K562 (cell line): Measurements from ENCODE around the gene EYA3. TPM values are rescaled to one million over a fixed set of nuclear protein-coding genes. Genes with fewer than 3 reads are reported as not detected.

ENCODE experiments used
- ATAC-seq: fragments of 200-7000 bp; cut with Tn5 transposase; 3 replicates; pipeline ENCODE4 v1.9.1; 2020; ENCODE audit warnings: moderate library complexity
- BruUV-seq: library from RNA; stranded (reverse); fragments of 400-500 nt; replicated peaks from 2 replicates; lab custom pipeline; 2021; lab: Mats Ljungman, UMichigan
- CTCF ChIA-PET: fragments of 300-600 bp; formaldehyde crosslinking; extraction: SDS; loops from one replicate; lab custom pipeline; 2021; ENCODE audit warnings: low intra/inter-chr PET ratio; lab: Yijun Ruan, JAX
- POLR2A ChIA-PET: fragments of 300-600, 350-650 bp; sonication (Branson Sonifier 250); formaldehyde crosslinking; extraction: SDS; loops from one replicate; lab custom pipeline; 2021; ENCODE audit warnings: antibody characterized with exemption, inconsistent platforms; lab: Yijun Ruan, JAX
- DNase-seq, 4 experiments: peaks; one replicate each; pipeline versions ENCODE4 v3.0.0 to v3.0.0-alpha.2; 2011 to 2018; ENCODE audit warnings: low spot score in 3 of 4, mixed read lengths in 3 of 4; ENCODE audit errors: extremely low read depth in 1 of 4
- FAIRE-seq: peaks from 2 replicates; lab custom pipeline; 2011; peaks lifted over from hg19 to GRCh38; lab: Jason Lieb, UNC
- H2AFZ ChIP-seq: 2 replicates; pipeline ENCODE4 v1.6.0; 2011; ENCODE audit warnings: low read depth, low read length, control low read depth, inconsistent platforms
- H3K27ac ChIP-seq: fragments of 200-600 bp; 3 replicates; pipeline ENCODE4 v1.8.0; 2011; ENCODE audit warnings: low read depth, mild to moderate bottlenecking, control low read depth, inconsistent platforms, low read length, moderate library complexity, mixed read lengths; ENCODE audit errors: extremely low read depth
- H3K27me3 ChIP-seq, 2 experiments: fragments of 300-600 bp in 1 of 2; 2 replicates in 1 of 2; 3 replicates in 1 of 2; pipeline versions ENCODE4 v1.6.0 to v1.8.0; 2011; ENCODE audit warnings: inconsistent platforms in 2 of 2, low read length in 2 of 2, mild to moderate bottlenecking in 1 of 2, mixed read lengths in 1 of 2, moderate library complexity in 1 of 2; ENCODE audit not compliant: control insufficient read depth in 2 of 2, insufficient read depth in 2 of 2
- H3K36me3 ChIP-seq: fragments of 300-600 bp; 3 replicates; pipeline ENCODE4 v1.8.0; 2011; ENCODE audit warnings: mild to moderate bottlenecking, low read length, inconsistent platforms; ENCODE audit not compliant: control insufficient read depth, insufficient read depth
- H3K4me1 ChIP-seq, 2 experiments: fragments of 200-600 bp in 1 of 2; replicated peaks in 1 of 2; 2 replicates in 1 of 2; 3 replicates in 1 of 2; pipeline versions ENCODE4 v1.5.1 to v1.8.0; 2011; ENCODE audit warnings: inconsistent platforms in 2 of 2, low read length in 2 of 2, mild to moderate bottlenecking in 1 of 2, mixed read lengths in 1 of 2, moderate library complexity in 1 of 2; ENCODE audit not compliant: control insufficient read depth in 2 of 2, insufficient read depth in 2 of 2
- H3K4me2 ChIP-seq: 2 replicates; pipeline ENCODE4 v1.6.1; 2011; ENCODE audit warnings: low read length, control low read depth, inconsistent platforms, mixed read lengths; ENCODE audit not compliant: insufficient read depth
- H3K4me3 ChIP-seq: fragments of 200-600 bp; sonication (generic), shearing (Covaris generic); 2 replicates; pipeline ENCODE4 v1.5.1; 2016; ENCODE audit warnings: control low read depth, inconsistent platforms
- H3K79me2 ChIP-seq: fragments of 200-600 bp; 3 replicates; pipeline ENCODE4 v1.8.0; 2011; ENCODE audit warnings: low read length, inconsistent platforms; ENCODE audit not compliant: control insufficient read depth, insufficient read depth
- H3K9ac ChIP-seq, 2 experiments: 2 replicates each; pipeline versions ENCODE4 v1.6.0 to v1.6.1; 2011; ENCODE audit warnings: low read depth in 2 of 2, low read length in 2 of 2, control low read depth in 1 of 2, inconsistent platforms in 1 of 2, mild to moderate bottlenecking in 1 of 2, mixed read lengths in 1 of 2; ENCODE audit not compliant: insufficient read depth in 1 of 2
- H3K9me1 ChIP-seq: one replicate; pipeline ENCODE4 v1.6.0; 2011; ENCODE audit warnings: inconsistent platforms, mild to moderate bottlenecking, low read length, moderate library complexity; ENCODE audit not compliant: control insufficient read depth, insufficient read depth
- H3K9me3 ChIP-seq: replicated peaks from 2 replicates; pipeline ENCODE4 v1.5.1; 2011; ENCODE audit warnings: low read depth, low read length, inconsistent platforms; ENCODE audit not compliant: control insufficient read depth, insufficient read depth
- H4K20me1 ChIP-seq: replicated peaks from 2 replicates; pipeline ENCODE4 v1.6.1; 2011; ENCODE audit warnings: low read length, inconsistent platforms, mixed read lengths; ENCODE audit not compliant: control insufficient read depth, insufficient read depth
- ARID2 ChIP-seq: fragments of 450-650 bp; IDR thresholded peaks from 2 replicates; pipeline ENCODE4 v1.6.1; 2017; ENCODE audit warnings: antibody characterized with exemption, mild to moderate bottlenecking
- CHCHD3 ChIP-seq: fragments of 250-450 bp; sonication (Bioruptor Pico); IDR thresholded peaks from 2 replicates; pipeline ENCODE4 v2.1.2; 2022; ENCODE audit warnings: mild to moderate bottlenecking
- DIDO1 ChIP-seq: fragments of 450-650 bp; IDR thresholded peaks from 2 replicates; pipeline ENCODE4 v1.6.1; 2016; ENCODE audit warnings: low read depth, missing biosample characterization, missing genetic modification characterization
- FOXM1 ChIP-seq, 2 experiments: fragments of 450-650 bp in 1 of 2; sonication (generic) in 1 of 2; formaldehyde crosslinking in 1 of 2; IDR thresholded peaks; 2 replicates each; pipeline versions ENCODE4 v1.6.1 to v1.9.0; 2017 to 2022; ENCODE audit warnings: low read depth in 2 of 2, mild to moderate bottlenecking in 2 of 2, missing genetic modification reagents in 1 of 2, moderate library complexity in 1 of 2
- GATA2 ChIP-seq: sonication (generic); formaldehyde crosslinking; IDR thresholded peaks from 2 replicates; pipeline ENCODE4 v1.4.0; 2020; ENCODE audit warnings: mild to moderate bottlenecking, missing genetic modification reagents
- WHSC1 ChIP-seq: IDR thresholded peaks from one replicate; pipeline ENCODE4 v1.6.1; 2012; ENCODE audit warnings: low read length, control low read depth, inconsistent platforms
- ZC3H11A ChIP-seq: IDR thresholded peaks from 2 replicates; pipeline ENCODE4 v1.6.1; 2012; ENCODE audit warnings: low read depth, low read length, improper control_type of control experiment
- ZFPM2 ChIP-seq: fragments of 250-450 bp; sonication (Bioruptor Pico); IDR thresholded peaks from 2 replicates; pipeline ENCODE4 v1.5.1; 2022; ENCODE audit warnings: mild to moderate bottlenecking
- WGBS: fragments of 100-300 bp; shearing (Covaris generic); methylation state at CpG from one replicate; pipeline ENCODE4 v1.1.6; 2016; ENCODE audit warnings: low coverage, mixed read lengths; ENCODE audit not compliant: insufficient coverage; ENCODE audit errors: missing lambda C conversion rate; 5-methylcytosine and 5-hydroxymethylcytosine counted together
- in situ Hi-C: fragments of 300-500 bp; cut with MboI; formaldehyde crosslinking; loops from 4 replicates; pipeline ENCODE4 v1.15.0; 2018; ENCODE audit warnings: inconsistent platforms, mixed read lengths
- intact Hi-C: fragments of 100-400 bp; cut with micrococcal nuclease; formaldehyde crosslinking; loops from 2 replicates; pipeline ENCODE4 v1.14.2; 2022
- polyA plus RNA-seq, 8 experiments: library from polyadenylated mRNA; depleted of rRNA in 4 of 8; stranded (reverse) in 5 of 8; unstranded in 3 of 8; fragments of >200 nt; fragmentation: Nextera tagmentation in 2 of 8; fragmentation: Illumina TruSeq in 1 of 8; extraction: Ambion mirVana in 2 of 8; extraction: Trizol in 1 of 8; gene quantifications; 2 replicates each; pipeline versions ENCODE4 v1.2.1 to v1.2.3, GENCODE V29; 2011 to 2014; ENCODE audit warnings: inconsistent platforms in 1 of 8, missing spikeins in 1 of 8
- total RNA-seq, 7 experiments: library from RNA; depleted of rRNA in 6 of 7; stranded (reverse); fragments of >200 nt in 6 of 7; fragmentation: Illumina TruSeq in 2 of 7; extraction: Trizol in 2 of 7; gene quantifications; 2 replicates each; pipeline versions ENCODE4 v1.2.1 to v1.2.3, GENCODE V29; 2011 to 2021; ENCODE audit warnings: low replicate concordance in 1 of 7
- TF ChIP-seq, protein P1 (sequence below): sonication (generic); formaldehyde crosslinking; IDR thresholded peaks from 2 replicates; pipeline ENCODE4 v1.4.0; 2020; ENCODE audit warnings: mild to moderate bottlenecking, missing genetic modification reagents
- TF ChIP-seq, protein P2 (sequence below): fragments of 450-650 bp; IDR thresholded peaks from 2 replicates; pipeline ENCODE4 v1.6.1; 2018; ENCODE audit not compliant: partially characterized antibody
- TF ChIP-seq, protein P3 (sequence below): fragments of 450-650 bp; formaldehyde crosslinking; IDR thresholded peaks from 2 replicates; pipeline ENCODE4 v1.4.0; 2020; ENCODE audit warnings: mild to moderate bottlenecking, moderate library complexity

EYA3 gene
- total and polyA plus RNA-seq, 9 of the 15 experiments (the other 6 are each of a cell fraction or from before 2014, with no cell fraction given) = 21.7 to 64.0 (median 43.6) TPM

DNA sequence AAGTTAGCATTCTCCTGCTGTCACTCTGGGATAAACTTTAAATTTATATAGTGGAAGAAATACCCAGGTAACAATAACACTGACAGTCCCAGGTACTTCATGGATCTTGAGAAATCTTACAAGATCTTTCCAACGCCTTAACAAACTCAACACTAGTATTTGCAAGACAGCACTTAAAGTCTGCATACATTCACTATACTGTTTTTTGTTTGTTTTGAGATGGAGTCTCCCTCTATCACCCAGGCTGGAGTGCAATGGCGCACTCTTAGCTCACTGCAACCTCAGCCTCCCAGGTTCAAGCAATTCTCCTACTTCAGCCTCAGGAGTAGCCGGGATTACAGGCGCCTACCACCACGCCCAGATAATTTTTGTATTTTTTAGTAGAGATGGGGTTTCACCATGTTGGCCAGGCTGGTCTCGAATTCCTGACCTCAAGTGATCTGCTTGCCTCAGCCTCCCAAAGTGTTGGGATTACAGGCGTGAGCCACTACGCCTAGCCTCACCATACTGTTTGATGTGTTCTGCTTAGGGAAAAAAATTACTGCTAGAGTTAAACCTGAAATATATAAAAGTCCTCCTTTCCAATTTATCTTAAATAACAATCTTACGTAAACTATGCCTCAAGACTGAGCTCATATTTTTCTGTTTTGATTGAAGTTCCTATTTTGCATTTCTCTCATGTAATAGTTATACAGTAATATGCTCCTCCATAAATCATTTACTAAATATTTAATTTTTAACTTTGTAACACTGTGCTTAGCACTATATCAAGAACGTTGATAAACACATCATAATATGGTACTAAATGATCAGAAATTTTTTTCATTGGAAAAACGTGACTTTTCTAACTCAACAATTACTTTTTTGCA lies 17.5 kb downstream of the EYA3 start:
- Histone ChIP-seq H3K4me2 (no peak overlapping the region), H3K4me1 (peaks cover 0 to 18% of the 10 kb centered on the region in 2 experiments; a peak in 4 of 5 replicates), H3K9me1 (no peaks in the 10 kb centered on the region), H4K20me1 (no peaks in the 10 kb centered on the region), H3K9ac (no peak overlapping the region), H2AFZ (no peak overlapping the region), H3K27me3 (no peaks in the 10 kb centered on the region), H3K36me3 (peaks cover 17% of the 10 kb centered on the region), H3K9me3 (no peaks in the 10 kb centered on the region), H3K27ac (peak overlapping the region; percentile 13; the same call in 1 of the 3 replicates), H3K79me2 (peaks cover 95% of the 10 kb centered on the region), H3K4me3 (no peak overlapping the region)
- in situ Hi-C loops = no loop called here
- intact Hi-C loops = no loop called here
- FAIRE-seq = no peak
- BruUV-seq = no TSS peak
- CTCF ChIA-PET = no interaction called here
- WGBS = 69% methylated on average over 11 of the region's 11 CpGs
- no peak for DNase-seq
- peak; percentile 24 for ATAC-seq
- POLR2A ChIA-PET = interaction anchor here (0.7 to 1.5 kb wide), 5 partner anchors 8 to 84 kb away, joined by 3 to 5 read pairs (median 4); partner anchors contain the start of gene EYA3
- no peak for TF ChIP-seq ZC3H11A
- TF ChIP-seq GATA2 (CRISPR knock-in tag) = no peak
- no peak for TF ChIP-seq ARID2
- TF ChIP-seq WHSC1 = no peak
- TF ChIP-seq, protein P1, sequence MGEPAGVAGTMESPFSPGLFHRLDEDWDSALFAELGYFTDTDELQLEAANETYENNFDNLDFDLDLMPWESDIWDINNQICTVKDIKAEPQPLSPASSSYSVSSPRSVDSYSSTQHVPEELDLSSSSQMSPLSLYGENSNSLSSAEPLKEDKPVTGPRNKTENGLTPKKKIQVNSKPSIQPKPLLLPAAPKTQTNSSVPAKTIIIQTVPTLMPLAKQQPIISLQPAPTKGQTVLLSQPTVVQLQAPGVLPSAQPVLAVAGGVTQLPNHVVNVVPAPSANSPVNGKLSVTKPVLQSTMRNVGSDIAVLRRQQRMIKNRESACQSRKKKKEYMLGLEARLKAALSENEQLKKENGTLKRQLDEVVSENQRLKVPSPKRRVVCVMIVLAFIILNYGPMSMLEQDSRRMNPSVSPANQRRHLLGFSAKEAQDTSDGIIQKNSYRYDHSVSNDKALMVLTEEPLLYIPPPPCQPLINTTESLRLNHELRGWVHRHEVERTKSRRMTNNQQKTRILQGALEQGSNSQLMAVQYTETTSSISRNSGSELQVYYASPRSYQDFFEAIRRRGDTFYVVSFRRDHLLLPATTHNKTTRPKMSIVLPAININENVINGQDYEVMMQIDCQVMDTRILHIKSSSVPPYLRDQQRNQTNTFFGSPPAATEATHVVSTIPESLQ (CRISPR knock-in tag) = no peak
- TF ChIP-seq CHCHD3 (CRISPR knock-in tag) = no peak
- TF ChIP-seq DIDO1 (tag) = no peak
- TF ChIP-seq, protein P2, sequence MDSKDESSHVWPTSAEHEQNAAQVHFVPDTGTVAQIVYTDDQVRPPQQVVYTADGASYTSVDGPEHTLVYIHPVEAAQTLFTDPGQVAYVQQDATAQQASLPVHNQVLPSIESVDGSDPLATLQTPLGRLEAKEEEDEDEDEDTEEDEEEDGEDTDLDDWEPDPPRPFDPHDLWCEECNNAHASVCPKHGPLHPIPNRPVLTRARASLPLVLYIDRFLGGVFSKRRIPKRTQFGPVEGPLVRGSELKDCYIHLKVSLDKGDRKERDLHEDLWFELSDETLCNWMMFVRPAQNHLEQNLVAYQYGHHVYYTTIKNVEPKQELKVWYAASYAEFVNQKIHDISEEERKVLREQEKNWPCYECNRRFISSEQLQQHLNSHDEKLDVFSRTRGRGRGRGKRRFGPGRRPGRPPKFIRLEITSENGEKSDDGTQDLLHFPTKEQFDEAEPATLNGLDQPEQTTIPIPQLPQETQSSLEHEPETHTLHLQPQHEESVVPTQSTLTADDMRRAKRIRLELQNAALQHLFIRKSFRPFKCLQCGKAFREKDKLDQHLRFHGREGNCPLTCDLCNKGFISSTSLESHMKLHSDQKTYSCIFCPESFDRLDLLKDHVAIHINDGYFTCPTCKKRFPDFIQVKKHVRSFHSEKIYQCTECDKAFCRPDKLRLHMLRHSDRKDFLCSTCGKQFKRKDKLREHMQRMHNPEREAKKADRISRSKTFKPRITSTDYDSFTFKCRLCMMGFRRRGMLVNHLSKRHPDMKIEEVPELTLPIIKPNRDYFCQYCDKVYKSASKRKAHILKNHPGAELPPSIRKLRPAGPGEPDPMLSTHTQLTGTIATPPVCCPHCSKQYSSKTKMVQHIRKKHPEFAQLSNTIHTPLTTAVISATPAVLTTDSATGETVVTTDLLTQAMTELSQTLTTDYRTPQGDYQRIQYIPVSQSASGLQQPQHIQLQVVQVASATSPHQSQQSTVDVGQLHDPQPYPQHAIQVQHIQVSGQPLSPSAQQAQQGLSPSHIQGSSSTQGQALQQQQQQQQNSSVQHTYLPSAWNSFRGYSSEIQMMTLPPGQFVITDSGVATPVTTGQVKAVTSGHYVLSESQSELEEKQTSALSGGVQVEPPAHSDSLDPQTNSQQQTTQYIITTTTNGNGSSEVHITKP = peak; percentile 52
- TF ChIP-seq, protein P3, sequence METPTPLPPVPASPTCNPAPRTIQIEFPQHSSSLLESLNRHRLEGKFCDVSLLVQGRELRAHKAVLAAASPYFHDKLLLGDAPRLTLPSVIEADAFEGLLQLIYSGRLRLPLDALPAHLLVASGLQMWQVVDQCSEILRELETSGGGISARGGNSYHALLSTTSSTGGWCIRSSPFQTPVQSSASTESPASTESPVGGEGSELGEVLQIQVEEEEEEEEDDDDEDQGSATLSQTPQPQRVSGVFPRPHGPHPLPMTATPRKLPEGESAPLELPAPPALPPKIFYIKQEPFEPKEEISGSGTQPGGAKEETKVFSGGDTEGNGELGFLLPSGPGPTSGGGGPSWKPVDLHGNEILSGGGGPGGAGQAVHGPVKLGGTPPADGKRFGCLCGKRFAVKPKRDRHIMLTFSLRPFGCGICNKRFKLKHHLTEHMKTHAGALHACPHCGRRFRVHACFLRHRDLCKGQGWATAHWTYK (CRISPR knock-in tag) = no peak
- TF ChIP-seq ZFPM2 = no peak
- TF ChIP-seq FOXM1 (IDR thresholded peaks at IDR 0.05; ENCODE audit: low read depth) = 0 out of 2 replicates have a peak, but pooled peaks have one; percentile 22
- no peak for TF ChIP-seq FOXM1 (CRISPR knock-in tag; IDR thresholded peaks at IDR 0.05; ENCODE audit: low read depth)
